Activated CD8-positive, alpha-beta T cell treated with anti-CD3 and anti-CD28 coated beads for 36 hours (primary cell): ENCODE data around the gene PEX14. TPM values are rescaled to one million over a fixed set of nuclear protein-coding genes. Genes with fewer than 3 reads are reported as not detected.

Source experiments
- ATAC-seq: fragments of 200-7000 bp; cut with Tn5 transposase; one replicate; pipeline ENCODE4 v1.10.0; 2021; ENCODE audit warnings: mild to moderate bottlenecking, moderate library complexity
- CTCF ChIA-PET: fragments of 350-600 bp; sonication (Branson Sonifier 250); formaldehyde crosslinking; loops from one replicate; lab custom pipeline; 2021; ENCODE audit warnings: antibody characterized with exemption; lab: Charles Lee
- POLR2A ChIA-PET: fragments of 350-600 bp; sonication (Branson Sonifier 250); formaldehyde crosslinking; loops from one replicate; lab custom pipeline; 2021; ENCODE audit warnings: antibody characterized with exemption; lab: Charles Lee
- DNase-seq: peaks from one replicate; pipeline ENCODE4 v3.0.0-alpha.2; 2020
- H3K27ac Mint-ChIP-seq: one replicate; pipeline ENCODE4 v1.8.0; 2021; ENCODE audit warnings: mild to moderate bottlenecking, mixed read lengths
- H3K27me3 Mint-ChIP-seq: one replicate; pipeline ENCODE4 v1.8.0; 2021; ENCODE audit warnings: mixed read lengths
- H3K36me3 Mint-ChIP-seq: one replicate; pipeline ENCODE4 v1.8.0; 2021; ENCODE audit warnings: low read depth, mixed read lengths
- H3K4me1 Mint-ChIP-seq: one replicate; pipeline ENCODE4 v1.8.0; 2021; ENCODE audit warnings: low read depth, mixed read lengths
- H3K4me3 Mint-ChIP-seq: one replicate; pipeline ENCODE4 v1.8.0; 2021; ENCODE audit warnings: mild to moderate bottlenecking, moderate library complexity, mixed read lengths
- H3K9me3 Mint-ChIP-seq: one replicate; pipeline ENCODE4 v1.8.0; 2021; ENCODE audit warnings: mixed read lengths
- CTCF ChIP-seq: fragments of 200-600 bp; IDR thresholded peaks from one replicate; pipeline ENCODE4 v1.8.0; 2022; ENCODE audit warnings: antibody characterized with exemption, mild to moderate bottlenecking
- intact Hi-C: fragments of 100-400 bp; cut with micrococcal nuclease; formaldehyde crosslinking; loops from one replicate; pipeline ENCODE4 v1.10.0; 2022
- total RNA-seq, 2 experiments: library from RNA; stranded (reverse); gene quantifications; one replicate each; pipeline ENCODE4 v1.2.3, GENCODE V29; 2021

PEX14 gene
- total RNA-seq, 2 experiments from 2014 or later = 18.0 to 18.5 TPM

DNA sequence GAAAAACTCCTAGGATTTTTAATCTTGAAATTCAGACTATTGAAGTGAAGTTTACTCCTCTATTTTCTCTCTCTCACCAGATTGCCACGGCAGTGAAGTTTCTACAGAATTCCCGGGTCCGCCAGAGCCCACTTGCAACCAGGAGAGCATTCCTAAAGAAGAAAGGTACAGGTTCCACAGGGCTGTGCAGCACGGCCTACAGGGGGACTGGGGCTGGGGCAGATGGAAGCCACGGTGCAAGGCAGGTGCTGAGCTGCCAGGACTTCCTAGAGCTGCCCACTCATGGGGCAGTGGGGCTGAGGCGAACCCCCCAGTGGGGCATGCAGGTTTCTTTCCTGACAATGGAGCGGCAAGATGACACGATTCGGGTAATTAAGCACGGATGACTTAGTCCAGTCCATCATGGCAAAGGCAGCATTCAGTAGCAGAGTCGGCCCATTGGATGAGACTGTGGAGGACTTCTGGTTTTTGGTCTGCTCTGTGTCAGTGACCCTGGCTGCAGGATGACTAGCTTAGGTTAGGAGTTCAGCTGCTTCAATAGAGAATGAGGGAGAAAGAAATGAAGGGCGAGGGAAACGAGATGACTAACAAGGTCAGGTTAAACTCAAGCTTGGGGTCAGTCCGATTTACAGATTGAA lies 61.5 kb downstream of the PEX14 start:
- Mint-ChIP-seq H3K4me1 (peaks cover 3% of the 10 kb centered on the region), H3K27ac (no peak overlapping the region), H3K9me3 (no peaks in the 10 kb centered on the region), H3K36me3 (peaks cover 2% of the 10 kb centered on the region), H3K4me3 (no peak overlapping the region), H3K27me3 (no peaks in the 10 kb centered on the region)
- CTCF ChIA-PET = interaction anchor here (0.9 to 1.8 kb wide), 4 partner anchors 8 to 406 kb away, joined by 3 to 7 read pairs (median 4); no protein-coding TSS in a partner anchor
- TF ChIP-seq CTCF = no peak
- intact Hi-C loops = no loop called here
- POLR2A ChIA-PET = interaction anchor here (0.5 to 1.5 kb wide), 3 partner anchors 11 to 263 kb away, joined by 3 to 5 read pairs (median 3); no protein-coding TSS in a partner anchor
- DNase-seq = no peak
- no peak for ATAC-seq

GRCh38 chr1:10537082-10537766 lies 62.5 kb downstream of the PEX14 start:
- peaks cover 2% of the 10 kb centered on the region for H3K36me3 Mint-ChIP-seq
- H3K4me1 Mint-ChIP-seq = peaks cover 3% of the 10 kb centered on the region
- ATAC-seq (no peak), DNase-seq (no peak)
- no peaks in the 10 kb centered on the region for H3K9me3 Mint-ChIP-seq
- intact Hi-C loops = no loop called here
- H3K4me3 Mint-ChIP-seq = no peak overlapping the region
- ChIA-PET POLR2A (interaction anchor here (0.6 to 1.5 kb wide), 3 partner anchors 9 to 263 kb away, joined by 3 to 5 read pairs (median 3); no protein-coding TSS in a partner anchor), CTCF (interaction anchor here (0.9 to 2.1 kb wide), 5 partner anchors 9 to 405 kb away, joined by 3 to 7 read pairs (median 5); no protein-coding TSS in a partner anchor)
- no peak overlapping the region for H3K27ac Mint-ChIP-seq
- no peaks in the 10 kb centered on the region for H3K27me3 Mint-ChIP-seq
- TF ChIP-seq CTCF = no peak

- no peaks in the 10 kb centered on the region for H3K27me3 Mint-ChIP-seq
- TF ChIP-seq CTCF = no peak
- intact Hi-C loops = no loop called here
- no peak for ATAC-seq
- CTCF ChIA-PET = interaction anchor here (2.1 kb wide), 1 partner anchor 44 kb away, joined by 7 read pairs; no protein-coding TSS in a partner anchor
- H3K27ac Mint-ChIP-seq = no peak overlapping the region
- H3K36me3 Mint-ChIP-seq = peaks cover 5% of the 10 kb centered on the region
- H3K4me3 Mint-ChIP-seq = no peak overlapping the region
- peaks cover 12% of the 10 kb centered on the region for H3K4me1 Mint-ChIP-seq
- POLR2A ChIA-PET = interaction anchor here (1.0 kb wide), 1 partner anchor 12 kb away, joined by 4 read pairs; no protein-coding TSS in a partner anchor
- no peaks in the 10 kb centered on the region for H3K9me3 Mint-ChIP-seq
- DNase-seq = peak; percentile 7
These were observed 64.1 kb downstream of the PEX14 start for GRCh38 chr1:10538646-10539355.

GRCh38 chr1:10539411-10540043 lies 64.8 kb downstream of the PEX14 start:
- Mint-ChIP-seq H3K9me3 (no peaks in the 10 kb centered on the region), H3K36me3 (peaks cover 5% of the 10 kb centered on the region), H3K4me3 (no peak overlapping the region), H3K4me1 (peaks cover 19% of the 10 kb centered on the region), H3K27me3 (no peaks in the 10 kb centered on the region), H3K27ac (no peak overlapping the region)
- POLR2A ChIA-PET = no interaction called here
- DNase-seq = no peak
- no peak for ATAC-seq
- CTCF ChIA-PET = no interaction called here
- intact Hi-C loops = no loop called here
- no peak for TF ChIP-seq CTCF
